Stomach (tissue), 9 donors: Measurements from ENCODE around the gene FBXO8. TPM values are rescaled to one million over a fixed set of nuclear protein-coding genes. Genes with fewer than 3 reads are reported as not detected.

ENCODE experiments used
- DNase-seq, 2 donors: peaks; one replicate each; pipeline versions ENCODE4 v3.0.0 to v3.0.0-alpha.2; 2013 to 2019
- H3K27ac ChIP-seq, 5 donors: fragments of 200-600 bp in 4 of 5; sonication (generic) in 4 of 5; one replicate each; pipeline ENCODE4 v1.5.1; 2013 to 2019; ENCODE audit warnings: mild to moderate bottlenecking in 1 of 5, moderate library complexity in 1 of 5
- H3K27me3 ChIP-seq, 3 donors: fragments of 200-600 bp; sonication (generic); one replicate each; pipeline ENCODE4 v1.5.1; 2017 to 2019; ENCODE audit warnings: mixed run types in 1 of 3
- H3K36me3 ChIP-seq, 4 donors: fragments of 200-600 bp; sonication (generic); 1 replicate in 3 of 4; 2 replicates in 1 of 4; pipeline ENCODE4 v1.5.1; 2016 to 2019
- H3K4me1 ChIP-seq, 4 donors: fragments of 200-600 bp; sonication (generic); one replicate each; pipeline ENCODE4 v1.5.1; 2016 to 2019
- H3K4me3 ChIP-seq, 4 donors: fragments of 200-600 bp; sonication (generic) in 3 of 4; one replicate each; pipeline ENCODE4 v1.5.1; 2016 to 2019; ENCODE audit warnings: mild to moderate bottlenecking in 1 of 4
- H3K9me3 ChIP-seq, 4 donors: fragments of 200-600 bp; sonication (generic); one replicate each; pipeline ENCODE4 v1.5.1; 2016 to 2019
- EP300 ChIP-seq: sonication (generic); formaldehyde crosslinking; IDR thresholded peaks from one replicate; pipeline ENCODE4 v1.6.1; 2017; ENCODE audit warnings: antibody characterized with exemption
- POLR2A ChIP-seq, 4 donors: fragments of 450-650 bp; IDR thresholded peaks; one replicate each; pipeline ENCODE4 v1.6.1; 2016; ENCODE audit warnings: antibody characterized with exemption in 4 of 4, control low read depth in 2 of 4, mild to moderate bottlenecking in 1 of 4, moderate library complexity in 1 of 4
- POLR2AphosphoS5 ChIP-seq, 3 donors: sonication (generic); formaldehyde crosslinking; IDR thresholded peaks; one replicate each; pipeline ENCODE4 v1.6.1; 2016; ENCODE audit warnings: antibody characterized with exemption in 3 of 3
- WGBS, 5 donors: extraction: QIAGEN DNeasy Blood & Tissue Kit in 3 of 5; methylation state at CpG; one replicate each; pipeline versions ENCODE4 v1.1.5 to v1.1.7; 2013 to 2018; 5-methylcytosine and 5-hydroxymethylcytosine counted together
- intact Hi-C: fragments of 100-400 bp; cut with DNase I; formaldehyde crosslinking; loops from one replicate; pipeline ENCODE4 v1.15.1; 2023; ENCODE audit warnings: low total_unique reads
- polyA plus RNA-seq, 3 donors: library from polyadenylated mRNA; stranded (reverse); fragments of 200-250 nt; gene quantifications; one replicate each; pipeline ENCODE4 v1.2.3, GENCODE V29; 2013
- total RNA-seq, 5 donors: library from RNA; depleted of rRNA; stranded (reverse); fragments of >200 nt; gene quantifications; one replicate each; pipeline versions ENCODE4 v1.1.0 to v1.2.3, GENCODE V29; 2014 to 2016
- TF ChIP-seq, protein P1 (sequence below), 7 experiments: fragments of 450-650 bp in 4 of 7; fragments of 200-600 bp in 3 of 7; sonication (generic) in 3 of 7; IDR thresholded peaks; one replicate each; pipeline ENCODE4 v1.5.1; 2016 to 2019; ENCODE audit warnings: antibody characterized with exemption in 7 of 7, control low read depth in 2 of 7, mild to moderate bottlenecking in 1 of 7
- donor health status: healthy with polysubstance abuse.
- donor health status: Bipolar disorder and iron deficiency.
- donor health status: healthy.

Gene FBXO8
- total and polyA plus RNA-seq, 8 donors, result 13.3 to 104 (median 23.3) TPM

- no peak overlapping the region for H3K4me3 ChIP-seq
- 8 to 25% (median 11%) methylated on average over 5 of the region's 5 CpGs for WGBS, 5 donors
- intact Hi-C loops, result no loop called here
- no peak overlapping the region for H3K27ac ChIP-seq
- H3K9me3 ChIP-seq, result no peaks in the 10 kb centered on the region
- no peak for DNase-seq
- H3K4me1 ChIP-seq, result peaks cover 12 to 44% (median 27%) of the 10 kb centered on the region in 4 donors
- TF ChIP-seq POLR2AphosphoS5 (IDR thresholded peaks at IDR 0.05) (no peak), EP300 (no peak), POLR2A (IDR thresholded peaks at IDR 0.05) (no peak)
- TF ChIP-seq, protein P1, sequence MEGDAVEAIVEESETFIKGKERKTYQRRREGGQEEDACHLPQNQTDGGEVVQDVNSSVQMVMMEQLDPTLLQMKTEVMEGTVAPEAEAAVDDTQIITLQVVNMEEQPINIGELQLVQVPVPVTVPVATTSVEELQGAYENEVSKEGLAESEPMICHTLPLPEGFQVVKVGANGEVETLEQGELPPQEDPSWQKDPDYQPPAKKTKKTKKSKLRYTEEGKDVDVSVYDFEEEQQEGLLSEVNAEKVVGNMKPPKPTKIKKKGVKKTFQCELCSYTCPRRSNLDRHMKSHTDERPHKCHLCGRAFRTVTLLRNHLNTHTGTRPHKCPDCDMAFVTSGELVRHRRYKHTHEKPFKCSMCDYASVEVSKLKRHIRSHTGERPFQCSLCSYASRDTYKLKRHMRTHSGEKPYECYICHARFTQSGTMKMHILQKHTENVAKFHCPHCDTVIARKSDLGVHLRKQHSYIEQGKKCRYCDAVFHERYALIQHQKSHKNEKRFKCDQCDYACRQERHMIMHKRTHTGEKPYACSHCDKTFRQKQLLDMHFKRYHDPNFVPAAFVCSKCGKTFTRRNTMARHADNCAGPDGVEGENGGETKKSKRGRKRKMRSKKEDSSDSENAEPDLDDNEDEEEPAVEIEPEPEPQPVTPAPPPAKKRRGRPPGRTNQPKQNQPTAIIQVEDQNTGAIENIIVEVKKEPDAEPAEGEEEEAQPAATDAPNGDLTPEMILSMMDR (IDR thresholded peaks at IDR 0.05), result no peak
- peaks cover 11 to 98% (median 79%) of the 10 kb centered on the region in 3 donors for H3K27me3 ChIP-seq
- no peaks in the 10 kb centered on the region for H3K36me3 ChIP-seq
Measured at GRCh38 chr4:174212061-174212460, 71.4 kb downstream of the FBXO8 start.

- WGBS, 5 donors, result 9 to 30% (median 11%) methylated on average over 23 of the region's 23 CpGs
- intact Hi-C loops, result no loop called here
- no peak overlapping the region for H3K4me3 ChIP-seq
- no peak for DNase-seq
- peaks cover 10 to 40% (median 23%) of the 10 kb centered on the region in 4 donors for H3K4me1 ChIP-seq
- TF ChIP-seq EP300 (no peak), POLR2A (IDR thresholded peaks at IDR 0.05) (no peak), POLR2AphosphoS5 (IDR thresholded peaks at IDR 0.05) (no peak)
- TF ChIP-seq, protein P1 (IDR thresholded peaks at IDR 0.05), result no peak
- H3K27ac ChIP-seq, result no peak overlapping the region
- H3K9me3 ChIP-seq, result no peaks in the 10 kb centered on the region
- peaks cover 11 to 98% (median 75%) of the 10 kb centered on the region in 3 donors for H3K27me3 ChIP-seq
- no peaks in the 10 kb centered on the region for H3K36me3 ChIP-seq
Measured at GRCh38 chr4:174211622-174212044, 71.8 kb downstream of the FBXO8 start.

GRCh38 chr4:174210952-174211490 lies 72.4 kb downstream of the FBXO8 start:
- Histone ChIP-seq H3K4me3 (no peak overlapping the region), H3K4me1 (peaks cover 10 to 34% (median 20%) of the 10 kb centered on the region in 4 donors), H3K9me3 (no peaks in the 10 kb centered on the region), H3K27me3 (peaks cover 11 to 95% (median 69%) of the 10 kb centered on the region in 3 donors), H3K27ac (no peak overlapping the region), H3K36me3 (no peaks in the 10 kb centered on the region)
- TF ChIP-seq EP300 (no peak), POLR2AphosphoS5 (IDR thresholded peaks at IDR 0.05) (no peak)
- intact Hi-C loops, result no loop called here
- no peak for DNase-seq
- WGBS, 5 donors, result 49 to 63% (median 52%) methylated on average over 6 of the region's 6 CpGs

DNA sequence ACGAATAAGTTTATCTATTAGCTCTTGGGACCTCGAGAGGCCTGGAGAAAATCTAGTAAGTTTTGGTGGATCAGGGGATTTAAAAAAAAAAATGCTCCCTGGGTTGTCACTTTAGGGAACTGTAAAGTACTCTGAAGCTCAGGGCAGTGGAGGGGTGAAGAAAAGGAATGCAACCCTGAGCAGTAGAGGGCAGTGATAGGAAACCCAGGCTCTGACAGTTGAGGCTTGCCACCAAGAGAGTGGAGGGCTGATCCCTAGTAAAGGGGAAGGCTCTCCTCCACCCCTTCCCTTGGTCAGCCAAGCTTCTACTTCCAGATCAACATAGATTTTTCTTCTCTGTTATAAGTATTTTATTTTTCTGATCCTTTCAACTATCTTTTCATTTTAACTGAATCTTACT lies 73.1 kb downstream of the FBXO8 start:
- H3K27ac ChIP-seq, result no peak overlapping the region
- H3K4me1 ChIP-seq, result peaks cover 10 to 29% (median 20%) of the 10 kb centered on the region in 4 donors
- no peaks in the 10 kb centered on the region for H3K9me3 ChIP-seq
- 35 to 64% (median 43%) methylated on average over 2 of the region's 2 CpGs for WGBS, 5 donors
- intact Hi-C loops, result no loop called here
- no peak for DNase-seq
- no peak overlapping the region for H3K4me3 ChIP-seq
- TF ChIP-seq POLR2A (IDR thresholded peaks at IDR 0.05) (no peak), EP300 (no peak), POLR2AphosphoS5 (IDR thresholded peaks at IDR 0.05) (no peak)
- TF ChIP-seq, protein P1 (IDR thresholded peaks at IDR 0.05), result no peak
- peaks cover 11 to 88% (median 62%) of the 10 kb centered on the region in 3 donors for H3K27me3 ChIP-seq
- H3K36me3 ChIP-seq, result no peaks in the 10 kb centered on the region

DNA sequence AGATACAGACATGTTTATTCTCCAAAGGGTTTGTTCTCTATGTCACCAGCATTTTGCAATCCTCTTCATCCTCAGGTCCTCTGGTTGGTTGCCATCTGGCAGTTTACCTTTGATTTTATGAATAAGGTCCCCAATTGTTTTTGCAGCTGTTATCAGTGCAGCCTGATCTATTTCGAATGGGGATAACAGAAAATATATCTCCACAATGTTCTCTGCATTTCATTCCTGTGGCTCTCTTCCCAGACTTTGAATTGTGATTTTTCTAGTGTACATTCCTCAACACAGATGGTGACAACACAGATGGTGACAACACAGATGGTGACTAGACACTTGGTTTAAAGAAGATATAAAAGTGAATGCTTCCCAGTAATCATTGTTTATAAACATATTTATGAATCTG lies 74.1 kb downstream of the FBXO8 start:
- intact Hi-C loops, result no loop called here
- Histone ChIP-seq H3K27ac (no peak overlapping the region), H3K4me1 (peaks cover 6 to 21% (median 16%) of the 10 kb centered on the region in 4 donors), H3K27me3 (peaks cover 7 to 80% (median 53%) of the 10 kb centered on the region in 3 donors), H3K36me3 (no peaks in the 10 kb centered on the region), H3K4me3 (no peak overlapping the region), H3K9me3 (no peaks in the 10 kb centered on the region)
- WGBS, 5 donors, result 20 to 30% (median 21%) methylated on average over 1 of the region's 1 CpG
- TF ChIP-seq POLR2AphosphoS5 (IDR thresholded peaks at IDR 0.05), result no peak
- no peak for TF ChIP-seq EP300
- TF ChIP-seq, protein P1 (IDR thresholded peaks at IDR 0.05), result no peak
- TF ChIP-seq POLR2A (IDR thresholded peaks at IDR 0.05), result no peak
- no peak for DNase-seq
